Measurements from ENCODE around the gene DEF6. TPM values are rescaled to one million over a fixed set of nuclear protein-coding genes. Genes with fewer than 3 reads are reported as not detected.

Gene DEF6
- total and polyA plus RNA-seq, 4 donors, result 1.0 to 6.3 (median 2.5) TPM

DNA sequence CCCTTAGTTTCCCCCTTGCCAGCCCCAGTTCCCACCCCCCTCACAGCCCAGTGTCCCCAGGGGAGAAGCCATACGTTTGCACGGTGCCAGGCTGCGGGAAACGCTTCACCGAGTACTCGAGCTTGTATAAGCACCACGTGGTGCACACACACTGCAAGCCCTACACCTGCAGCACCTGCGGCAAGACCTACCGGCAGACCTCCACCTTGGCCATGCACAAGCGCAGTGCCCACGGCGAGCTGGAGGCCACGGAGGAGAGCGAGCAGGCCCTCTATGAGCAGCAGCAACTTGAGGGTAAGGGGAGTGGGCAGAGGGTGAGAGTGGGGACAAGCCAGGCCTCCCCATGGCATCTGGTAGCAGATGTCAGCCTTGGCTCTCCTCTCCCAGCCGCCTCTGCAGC lies 5.1 kb upstream of the DEF6 start:
- Histone ChIP-seq H3K36me3 (ENCODE audit: control insufficient read depth in 4 of 4, insufficient read depth in 3 of 4, low read depth in 1 of 4, low read length in 3 of 4) (peaks cover 9 to 71% (median 40%) of the 10 kb centered on the region in 4 donors), H3K27me3 (ENCODE audit: control insufficient read depth in 4 of 4, insufficient read depth in 4 of 4, low read length in 3 of 4) (no peaks in the 10 kb centered on the region), H3K27ac (ENCODE audit: low read depth in 1 of 2, low read length in 2 of 2) (no peak overlapping the region), H3K4me3 (ENCODE audit: low read depth in 1 of 3, low read length in 3 of 3) (no peak overlapping the region), H3K9ac (ENCODE audit: low read depth in 1 of 2, low read length in 2 of 2) (no peak overlapping the region), H3K9me3 (ENCODE audit: control insufficient read depth in 4 of 4, low read length in 3 of 4) (no peaks in the 10 kb centered on the region), H3K4me1 (ENCODE audit: control insufficient read depth in 4 of 4, insufficient read depth in 4 of 4, low read length in 3 of 4) (no peaks in the 10 kb centered on the region)
- TF ChIP-seq RXRA (IDR thresholded peaks at IDR 0.05) (no peak), SP1 (IDR thresholded peaks at IDR 0.05) (no peak), CTCF (IDR thresholded peaks at IDR 0.05; ENCODE audit: low read depth, low read length, missing input control) (no peak), YY1 (IDR thresholded peaks at IDR 0.05) (no peak), TAF1 (conservative IDR thresholded peaks at IDR 0.05) (no peak), REST (IDR thresholded peaks at IDR 0.05) (no peak), FOXA2 (IDR thresholded peaks at IDR 0.05) (no peak), FOXA1 (IDR thresholded peaks at IDR 0.05) (no peak), RAD21 (IDR thresholded peaks at IDR 0.05) (no peak), JUND (IDR thresholded peaks at IDR 0.05) (no peak), NR2F2 (IDR thresholded peaks at IDR 0.05) (no peak), HNF4A (conservative IDR thresholded peaks at IDR 0.05) (no peak), EGR1 (IDR thresholded peaks at IDR 0.05; ENCODE audit: low read depth in 2 of 2) (no peak), MAX (IDR thresholded peaks at IDR 0.05) (no peak), HNF4G (IDR thresholded peaks at IDR 0.05) (no peak), ATF3 (IDR thresholded peaks at IDR 0.05) (no peak), GABPA (IDR thresholded peaks at IDR 0.05 in 1 of 2, conservative IDR thresholded peaks at IDR 0.05 in 1 of 2) (no peak)
- TF ChIP-seq, protein P1, sequence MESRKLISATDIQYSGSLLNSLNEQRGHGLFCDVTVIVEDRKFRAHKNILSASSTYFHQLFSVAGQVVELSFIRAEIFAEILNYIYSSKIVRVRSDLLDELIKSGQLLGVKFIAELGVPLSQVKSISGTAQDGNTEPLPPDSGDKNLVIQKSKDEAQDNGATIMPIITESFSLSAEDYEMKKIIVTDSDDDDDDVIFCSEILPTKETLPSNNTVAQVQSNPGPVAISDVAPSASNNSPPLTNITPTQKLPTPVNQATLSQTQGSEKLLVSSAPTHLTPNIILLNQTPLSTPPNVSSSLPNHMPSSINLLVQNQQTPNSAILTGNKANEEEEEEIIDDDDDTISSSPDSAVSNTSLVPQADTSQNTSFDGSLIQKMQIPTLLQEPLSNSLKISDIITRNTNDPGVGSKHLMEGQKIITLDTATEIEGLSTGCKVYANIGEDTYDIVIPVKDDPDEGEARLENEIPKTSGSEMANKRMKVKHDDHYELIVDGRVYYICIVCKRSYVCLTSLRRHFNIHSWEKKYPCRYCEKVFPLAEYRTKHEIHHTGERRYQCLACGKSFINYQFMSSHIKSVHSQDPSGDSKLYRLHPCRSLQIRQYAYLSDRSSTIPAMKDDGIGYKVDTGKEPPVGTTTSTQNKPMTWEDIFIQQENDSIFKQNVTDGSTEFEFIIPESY (IDR thresholded peaks at IDR 0.05), result no peak
- WGBS, result 78% methylated on average over 15 of the region's 15 CpGs
- no peak for DNase-seq (ENCODE audit: low spot score)

All from liver (tissue), 9 donors.